GM18861 (cell line): ENCODE data around the gene TCF7L1.
"Not testable (repeated sequence)": the region's sequence is repeated elsewhere in the genome, so short reads cannot be mapped to it uniquely, and the experiment has no call there.

Experiments
- ATAC-seq: cut with Tn5 transposase; IDR thresholded peaks from one replicate; pipeline ENCODE4 v1.9.1; 2021; ENCODE audit not compliant: unreplicated experiment

TCF7L1 gene

DNA sequence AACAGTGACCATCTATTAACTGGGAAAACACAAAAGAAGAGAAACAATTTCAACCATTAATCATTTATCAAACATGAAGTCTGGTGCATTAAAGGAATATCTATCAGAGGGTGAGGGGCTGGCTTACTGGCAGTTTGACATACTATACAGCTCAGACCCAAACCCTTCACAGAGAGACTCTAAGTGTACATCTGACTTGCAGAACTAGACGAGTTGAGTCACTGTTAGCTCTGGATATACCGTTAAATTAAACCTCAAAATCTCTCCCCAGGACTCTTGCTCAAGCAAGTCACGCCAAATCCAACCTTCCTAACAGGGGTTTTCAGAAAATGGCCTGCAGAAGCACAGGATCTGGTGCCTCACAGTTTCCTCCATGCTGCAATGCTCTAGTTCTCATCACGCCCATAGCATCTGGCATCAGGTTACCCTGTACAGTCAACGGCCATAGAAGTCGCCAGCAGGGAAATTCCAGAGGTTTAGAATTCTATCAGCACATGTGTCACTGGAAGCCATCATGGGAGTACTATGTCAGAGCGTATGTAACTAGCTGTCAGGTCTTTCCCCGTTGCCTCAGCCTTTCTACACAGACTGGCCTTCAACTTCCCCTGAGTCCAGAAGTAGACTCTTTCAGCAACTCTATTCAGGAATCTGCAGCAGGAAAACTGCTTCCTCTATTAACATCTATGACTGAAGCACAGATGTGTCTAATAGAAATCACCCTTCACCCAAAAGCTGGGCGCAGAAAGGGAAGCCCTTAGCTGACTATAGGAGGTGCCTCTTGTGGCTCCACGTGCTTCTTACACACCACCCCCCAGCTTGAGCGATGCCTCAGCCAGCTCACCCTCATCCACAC lies 185.3 kb downstream of the TCF7L1 start:
- ATAC-seq: no peak

DNA sequence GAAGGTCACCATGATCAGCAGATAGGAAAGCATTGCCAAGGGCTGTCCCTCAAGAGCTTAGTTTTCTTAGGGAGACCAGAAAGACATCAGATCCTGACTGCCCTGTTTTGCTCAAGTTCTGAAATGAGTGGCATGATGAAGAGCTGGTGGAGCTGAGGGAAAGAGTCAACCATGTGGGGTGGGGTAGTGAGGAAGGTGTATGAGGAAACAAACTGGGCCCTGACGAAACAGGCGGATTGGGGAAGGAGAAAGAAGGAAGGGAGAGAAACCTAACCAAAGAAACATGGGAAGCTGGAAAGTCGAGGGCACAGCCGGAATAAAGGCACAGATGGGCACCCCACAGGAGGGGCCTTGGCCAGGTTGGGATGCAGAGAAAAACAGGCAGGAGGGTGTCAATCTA lies 186.6 kb downstream of the TCF7L1 start:
- no peak for ATAC-seq

DNA sequence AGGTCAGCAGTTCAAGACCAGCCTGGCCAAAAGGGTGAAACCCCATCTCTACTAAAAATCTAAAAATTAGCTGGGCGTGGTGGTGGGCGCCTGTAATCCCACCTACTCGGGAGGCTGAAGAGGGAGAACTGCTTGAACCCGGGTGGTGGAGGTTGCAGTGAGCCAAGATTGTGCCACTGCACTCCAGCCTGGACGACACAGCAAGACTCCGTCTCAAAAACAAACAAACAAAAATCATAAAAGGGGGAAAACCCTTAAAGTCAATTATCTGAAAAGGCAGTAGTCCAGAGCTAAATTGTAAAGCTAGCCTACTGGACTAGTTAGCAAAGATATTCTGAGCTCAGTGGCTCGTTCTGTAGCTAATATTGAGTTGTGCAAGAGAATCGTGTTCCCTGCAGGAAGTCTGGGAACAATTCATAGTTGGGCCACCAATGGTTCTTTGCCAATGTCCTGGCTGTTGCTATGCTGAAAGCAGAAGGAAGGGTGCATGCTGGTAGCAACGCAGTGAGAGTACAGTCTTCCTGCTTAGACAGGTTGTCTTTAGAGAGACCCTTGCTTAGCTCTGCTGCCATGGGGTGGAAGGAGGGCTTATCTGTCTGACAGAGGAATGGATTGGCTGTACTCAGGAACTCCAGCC lies 190.3 kb downstream of the TCF7L1 start:
- ATAC-seq: no peak

DNA sequence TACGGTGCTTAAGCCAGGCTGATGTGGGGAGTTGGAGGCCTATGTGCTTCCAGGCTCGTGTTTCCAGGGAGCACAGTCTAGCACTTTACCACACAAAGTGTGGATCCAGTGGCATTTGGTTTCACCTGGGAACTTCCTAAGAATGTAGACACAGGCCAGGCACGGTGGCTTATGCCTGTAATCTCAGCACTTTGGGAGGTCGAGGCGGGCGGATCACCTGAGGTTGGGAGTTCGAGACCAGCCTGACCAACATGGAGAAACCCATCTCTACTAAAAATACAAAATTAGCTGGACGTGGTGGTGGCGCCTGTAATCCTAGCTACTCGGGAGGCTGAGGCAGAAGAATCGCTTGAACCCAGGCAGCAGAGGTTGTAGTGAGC lies 190.8 kb downstream of the TCF7L1 start:
- ATAC-seq: not testable (repeated sequence)

DNA sequence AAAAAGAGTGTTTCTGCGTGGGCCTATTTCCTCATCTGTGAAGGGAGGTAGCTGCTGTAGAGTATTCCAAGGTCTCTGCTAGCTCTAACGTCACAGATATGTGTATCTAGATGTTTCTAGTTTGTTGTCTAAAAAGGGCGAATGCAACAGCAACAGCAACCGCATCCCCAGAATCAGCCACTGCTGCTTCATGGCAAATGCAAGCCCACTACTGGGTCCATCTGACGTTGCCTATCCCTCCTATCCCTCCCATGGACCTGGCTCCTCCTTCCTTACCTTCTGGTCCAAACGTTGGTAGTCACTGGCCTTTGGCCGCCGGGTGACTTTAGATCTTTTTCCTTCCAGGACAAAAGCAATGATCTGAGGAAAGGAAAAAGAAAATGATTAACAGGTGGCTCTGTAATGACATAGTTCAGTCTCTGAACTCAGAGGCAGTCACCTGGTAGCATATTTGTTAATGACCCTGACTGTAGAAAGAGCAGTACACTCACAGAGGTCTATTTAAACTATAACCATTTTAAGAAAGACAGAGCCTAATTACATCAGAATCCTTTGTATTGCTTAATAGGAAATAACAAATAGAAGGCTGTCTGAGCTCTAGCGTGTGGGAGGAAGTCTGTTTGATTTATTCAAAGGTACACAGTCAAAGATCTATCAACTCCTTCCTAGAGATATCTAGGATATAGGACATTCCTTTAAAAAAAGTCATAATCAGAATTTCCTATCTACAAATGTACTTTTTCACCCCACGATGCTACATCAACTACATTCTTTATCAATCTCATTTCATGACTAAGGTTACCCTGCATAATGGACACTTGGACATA lies 191.7 kb downstream of the TCF7L1 start:
- ATAC-seq: no peak

DNA sequence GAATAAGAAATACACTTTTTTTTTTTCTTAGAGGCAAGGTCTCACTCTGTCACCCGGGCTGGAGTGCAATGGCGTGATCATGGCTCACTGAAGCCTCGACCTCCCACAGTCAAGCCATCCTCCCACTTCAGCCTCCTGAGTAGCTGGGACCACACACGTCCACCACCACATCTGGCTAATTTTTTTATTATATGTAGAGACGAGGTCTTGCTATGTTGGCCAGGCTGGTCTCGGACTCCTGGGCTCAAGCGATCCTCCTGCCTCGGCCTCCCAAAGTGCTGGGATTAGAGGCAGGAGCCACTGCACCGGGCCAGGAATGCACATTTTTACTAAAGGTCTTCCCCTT lies 192.2 kb downstream of the TCF7L1 start:
- no peak for ATAC-seq

DNA sequence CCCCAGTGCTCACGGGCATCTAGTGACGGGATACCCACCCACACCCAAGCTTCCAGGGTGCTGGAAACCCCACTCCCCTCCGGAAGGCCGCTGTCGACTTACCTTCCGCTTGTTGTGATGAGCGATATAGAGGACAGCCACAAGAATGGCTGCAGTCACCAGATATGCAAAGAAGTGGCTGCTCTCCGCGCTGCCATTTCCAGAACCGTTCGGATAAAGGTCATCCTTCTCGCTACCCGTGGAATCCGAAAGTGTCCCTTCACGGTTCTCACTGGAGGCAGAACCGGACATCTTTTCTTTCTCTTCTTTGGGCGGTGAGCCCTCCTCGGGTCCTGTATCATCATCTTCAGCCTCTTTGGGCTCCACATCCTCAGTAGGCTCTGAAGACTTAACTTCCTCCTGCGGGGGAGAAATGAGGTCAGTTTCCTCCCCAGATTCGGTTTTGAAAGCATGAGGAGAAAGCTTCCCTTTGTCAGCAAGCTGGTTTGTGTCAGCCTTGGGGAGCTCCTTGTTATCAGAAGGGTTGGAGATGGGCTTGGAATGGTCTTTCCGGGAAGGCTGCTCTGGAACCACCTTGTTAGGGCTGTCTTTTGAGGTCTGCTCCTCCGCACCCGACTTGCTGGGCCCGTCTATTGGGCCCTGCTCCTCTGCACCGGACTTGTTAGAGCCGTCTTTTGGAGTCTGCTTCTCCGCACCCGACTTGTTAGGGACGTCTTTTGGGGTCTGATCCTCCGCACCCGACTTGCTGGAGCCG lies 193.4 kb downstream of the TCF7L1 start:
- no peak for ATAC-seq

DNA sequence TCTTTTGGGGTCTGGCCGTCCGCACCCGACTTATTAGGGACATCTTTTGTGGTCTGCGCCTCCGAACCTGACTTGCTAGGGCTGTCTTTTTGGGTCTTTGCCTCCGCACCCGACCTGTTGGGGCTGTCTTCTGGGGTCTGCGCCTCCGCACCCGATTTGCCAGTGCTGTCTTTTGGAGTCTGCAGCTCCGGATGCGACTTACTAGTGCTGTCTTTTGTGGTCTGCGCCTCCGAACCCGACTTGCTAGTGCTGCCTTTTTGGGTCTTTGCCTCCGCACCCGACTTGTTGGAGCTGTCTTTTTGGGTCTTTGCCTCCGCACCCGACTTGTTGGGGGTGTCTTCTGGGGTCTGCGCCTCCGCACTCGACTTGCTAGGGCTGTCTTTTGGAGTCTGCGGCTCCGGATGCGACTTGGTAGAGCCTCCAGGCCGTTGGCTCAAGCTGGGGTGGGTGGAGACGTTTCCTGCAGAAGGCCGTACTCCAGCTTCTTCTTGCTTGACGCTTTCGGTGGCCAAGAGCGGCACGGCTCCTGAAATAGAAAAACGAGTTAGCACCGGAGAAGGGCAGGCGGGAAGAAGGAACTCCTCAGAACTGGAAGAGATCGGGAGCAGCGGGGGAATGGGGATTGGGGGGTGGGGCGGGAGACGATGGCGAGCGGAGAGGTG lies 194.1 kb downstream of the TCF7L1 start:
- ATAC-seq: no peak

DNA sequence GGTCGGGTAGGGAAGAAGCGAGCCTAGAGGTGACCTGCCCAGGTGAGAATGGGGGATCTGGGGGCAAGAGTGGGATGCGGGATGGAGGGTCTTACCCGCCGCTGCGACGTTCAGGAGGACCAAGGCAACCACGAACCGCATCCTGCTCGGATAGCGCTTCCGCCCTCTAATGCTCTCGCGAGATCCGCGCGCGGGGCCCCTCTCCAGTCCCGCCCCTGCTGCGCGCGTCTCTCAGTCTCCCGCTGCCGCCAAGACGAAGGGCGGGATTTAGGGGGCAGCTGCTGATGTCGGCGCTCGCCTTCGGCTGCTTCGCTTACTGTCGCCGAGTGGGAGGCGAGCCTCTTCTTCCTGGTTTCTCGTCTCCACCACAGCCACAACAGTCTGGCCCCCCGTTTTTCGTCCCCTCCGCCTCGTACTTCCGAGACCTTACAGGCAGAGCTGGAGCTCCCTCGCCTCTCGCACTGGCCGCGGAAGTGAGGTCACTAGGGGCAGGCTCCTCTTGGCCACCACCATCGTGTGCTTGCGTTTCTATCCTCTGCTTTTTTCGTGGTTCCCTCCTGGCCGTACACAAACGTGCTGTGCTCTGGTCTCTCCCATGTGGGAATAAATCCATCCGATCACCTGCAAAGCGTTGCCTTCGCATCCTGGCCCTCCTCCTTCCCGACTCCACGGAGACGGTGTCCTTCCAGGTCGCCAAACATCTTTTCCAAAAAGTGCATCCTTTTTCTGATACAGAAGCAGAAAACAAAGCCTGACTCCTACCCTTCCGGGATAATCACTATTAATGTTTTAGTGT lies 194.8 kb downstream of the TCF7L1 start, which contains the start of gene TGOLN2:
TGOLN2 (minus strand) TSS at position 168 of the 796 bp plus-strand sequence; CDS start at position 141, 27 bp downstream.
- ATAC-seq: peak; percentile 76

DNA sequence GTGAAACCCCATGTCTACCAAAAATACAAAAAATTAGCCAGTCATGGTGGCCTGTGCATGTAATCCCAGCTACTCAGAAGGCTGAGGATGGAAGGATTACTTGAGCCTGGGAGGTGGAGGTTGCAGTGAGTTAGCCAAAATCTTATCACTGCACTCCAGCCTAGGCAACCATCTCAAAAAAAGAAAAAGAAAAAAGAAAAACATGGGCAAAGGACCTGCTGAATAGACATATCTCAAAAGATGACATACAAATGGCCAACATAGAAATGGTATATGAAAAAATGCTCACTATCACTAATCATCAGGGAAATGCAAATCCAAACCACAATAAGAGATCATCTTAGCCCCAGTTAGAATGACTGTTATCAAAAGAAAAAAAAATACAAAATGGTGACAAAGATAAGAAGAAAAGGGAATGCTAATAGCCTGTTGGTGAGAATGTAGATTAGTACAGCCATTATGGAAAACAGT lies 196.0 kb downstream of the TCF7L1 start:
- no peak for ATAC-seq

DNA sequence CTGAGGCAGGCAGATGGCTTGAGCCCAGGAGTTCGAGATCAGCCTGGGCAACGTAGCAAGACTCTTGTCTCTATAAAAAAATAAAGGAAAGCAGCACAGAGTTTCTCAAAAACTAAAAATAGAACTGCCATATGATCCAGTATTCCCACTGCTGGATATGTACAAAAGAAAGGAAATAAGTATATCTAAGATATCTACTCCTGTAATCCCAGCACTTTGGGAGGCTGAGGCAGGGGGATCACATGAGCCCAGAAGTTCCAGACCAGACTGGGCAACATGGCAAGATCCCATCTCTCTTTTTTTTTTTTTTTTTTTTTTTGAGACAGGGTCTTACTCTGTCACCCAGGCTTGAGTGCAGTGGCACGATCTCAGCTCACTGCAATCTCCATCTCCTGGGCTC lies 196.5 kb downstream of the TCF7L1 start:
- not testable (repeated sequence) for ATAC-seq

DNA sequence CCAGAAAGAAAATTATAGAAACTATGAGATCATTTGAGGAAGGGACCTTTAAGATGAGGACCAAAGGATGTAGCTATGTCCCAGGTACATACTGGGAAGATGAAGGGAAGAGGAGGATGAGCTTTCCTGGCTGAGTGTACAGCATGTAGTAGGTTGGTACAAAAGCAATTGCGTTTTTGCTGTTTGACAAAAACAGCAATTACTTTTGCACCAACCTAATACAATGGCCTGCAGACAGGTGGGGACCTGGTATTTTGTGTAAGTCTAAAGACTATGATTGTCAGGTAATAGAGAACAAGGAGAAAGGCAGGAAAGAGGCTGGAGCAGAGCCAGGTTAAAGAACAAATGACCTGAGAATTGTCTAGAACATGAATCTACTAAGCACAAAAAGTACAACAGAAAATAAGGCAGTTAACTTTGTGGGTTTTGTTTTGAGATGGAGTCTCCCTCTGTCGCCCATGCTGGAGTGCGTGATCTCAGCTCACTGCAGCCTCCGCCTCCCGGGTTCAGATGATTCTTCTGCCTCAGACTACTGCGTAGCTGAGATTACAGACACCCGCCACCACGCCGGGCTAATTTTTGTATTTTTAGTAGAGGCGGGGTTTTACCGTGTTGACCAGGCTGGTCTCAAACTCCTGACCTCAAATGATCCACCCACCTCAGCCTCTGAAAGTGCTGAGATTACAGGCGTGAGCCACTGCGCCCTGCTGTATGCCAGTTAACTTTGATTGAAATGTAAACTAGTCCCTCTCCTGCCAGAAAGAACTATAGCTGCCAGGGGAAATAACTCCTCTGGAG lies 197.8 kb downstream of the TCF7L1 start:
- ATAC-seq: no peak

DNA sequence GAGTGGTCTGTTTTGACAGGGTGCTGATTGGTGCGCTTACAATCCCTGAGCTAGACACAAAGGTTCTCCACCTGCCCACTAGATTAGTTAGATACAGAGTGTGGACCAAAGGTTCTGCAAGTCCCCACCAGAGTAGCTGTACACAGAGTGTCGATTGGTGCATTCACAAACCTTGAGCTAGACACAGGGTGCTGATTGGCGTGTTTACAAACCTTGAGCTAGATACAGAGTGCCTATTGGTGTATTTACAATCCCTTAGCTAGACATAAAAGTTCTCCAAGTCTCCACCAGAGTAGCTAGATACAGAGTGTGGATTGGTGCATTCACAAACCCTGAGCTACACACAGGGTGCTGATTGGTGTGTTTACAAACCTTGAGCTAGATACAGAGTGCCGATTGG lies 200.7 kb downstream of the TCF7L1 start:
- ATAC-seq: not testable (repeated sequence)

DNA sequence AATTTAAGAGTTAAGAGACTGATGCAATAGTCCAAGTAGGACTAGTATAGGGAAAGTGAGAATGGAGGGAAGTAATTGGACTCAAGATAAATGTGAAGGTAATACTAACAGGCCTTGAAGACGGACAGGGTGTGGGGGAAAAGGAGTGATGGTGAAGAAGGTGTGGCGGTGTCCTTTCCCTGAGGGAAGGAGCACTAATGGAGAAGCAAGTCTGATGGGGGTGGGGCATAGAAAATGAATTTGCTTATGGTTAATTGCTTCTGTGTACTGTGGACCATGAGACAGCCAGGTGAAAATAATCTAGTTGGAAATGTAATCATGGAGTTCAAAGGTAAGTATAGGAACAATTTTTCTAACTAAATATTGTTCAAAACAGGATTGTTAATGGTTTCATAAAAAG lies 201.7 kb downstream of the TCF7L1 start:
- no peak for ATAC-seq

DNA sequence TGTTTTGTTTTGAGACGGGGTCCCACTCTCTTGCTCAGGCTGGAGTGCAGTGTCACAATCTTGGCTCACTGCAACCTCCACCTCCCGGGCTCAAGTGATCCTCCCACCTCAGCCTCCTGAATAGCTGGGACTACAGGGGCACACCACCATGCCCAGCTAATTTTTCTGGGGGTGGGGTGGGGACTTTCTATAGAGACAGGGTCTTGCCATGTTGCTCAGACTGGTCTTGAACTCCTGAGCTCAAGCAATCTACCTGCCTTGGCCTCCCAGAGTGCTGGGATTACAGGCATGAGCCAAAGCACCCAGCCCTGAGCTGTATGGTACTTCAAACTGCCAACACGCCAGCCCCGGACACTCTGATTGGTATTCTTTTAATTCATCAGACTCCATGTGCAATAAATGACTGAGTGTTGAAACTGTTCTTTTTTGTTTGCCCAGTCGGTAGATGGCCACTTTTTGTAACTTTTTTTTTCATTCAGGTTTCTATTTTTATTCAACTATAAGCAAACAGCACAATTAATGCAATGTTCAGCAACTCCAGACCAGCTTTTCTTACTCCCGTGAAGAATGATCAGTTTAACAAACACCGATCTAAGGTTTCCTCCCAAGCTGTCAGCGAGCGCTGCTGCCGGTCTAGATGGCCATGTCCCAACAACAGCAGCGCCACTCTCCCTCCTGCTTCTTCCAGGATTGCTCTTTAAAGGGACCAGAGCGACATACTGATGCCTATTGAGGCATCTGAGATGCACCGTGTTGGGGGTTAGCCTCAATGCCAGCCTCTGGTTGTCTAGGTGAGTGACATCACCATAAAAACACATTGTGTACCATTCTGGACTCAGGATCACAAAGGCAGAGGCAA lies 207.1 kb downstream of the TCF7L1 start:
- no peak for ATAC-seq

DNA sequence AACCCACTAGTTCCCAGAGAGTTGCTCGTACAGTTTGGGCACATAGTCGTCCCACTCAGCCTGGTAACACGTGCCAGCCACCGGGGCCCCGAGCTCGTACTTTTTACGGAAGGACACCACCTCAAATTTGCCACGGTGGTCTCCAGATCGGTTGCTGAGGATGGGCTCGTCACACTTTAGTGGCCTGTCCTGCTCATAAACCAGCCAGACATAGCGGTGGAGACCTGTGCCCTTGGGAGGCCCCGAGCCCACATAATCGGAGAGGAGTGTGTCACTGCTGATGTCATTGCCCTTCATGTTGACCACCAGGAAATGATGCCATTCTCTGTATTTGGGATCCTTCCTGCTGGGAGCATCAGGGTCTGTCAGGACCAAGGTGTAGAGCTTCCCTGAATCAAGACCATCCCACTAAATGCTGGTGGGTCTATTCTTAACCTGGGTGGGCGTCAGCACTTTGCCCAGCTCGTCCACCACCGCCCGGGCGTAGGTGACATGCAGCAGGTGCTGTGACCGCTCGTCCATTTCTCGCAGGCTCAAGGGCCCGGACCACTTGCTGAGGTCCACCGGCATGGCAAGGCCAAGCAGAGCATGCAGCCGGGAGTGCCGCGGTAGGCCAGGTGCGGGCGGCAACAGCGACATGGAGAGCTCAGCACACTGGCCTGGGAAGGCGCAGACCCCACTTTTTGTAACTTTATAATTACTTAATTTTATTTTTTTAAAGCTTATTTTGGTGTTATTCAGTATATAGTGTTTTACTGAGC lies 208.3 kb downstream of the TCF7L1 start:
- ATAC-seq: no peak

DNA sequence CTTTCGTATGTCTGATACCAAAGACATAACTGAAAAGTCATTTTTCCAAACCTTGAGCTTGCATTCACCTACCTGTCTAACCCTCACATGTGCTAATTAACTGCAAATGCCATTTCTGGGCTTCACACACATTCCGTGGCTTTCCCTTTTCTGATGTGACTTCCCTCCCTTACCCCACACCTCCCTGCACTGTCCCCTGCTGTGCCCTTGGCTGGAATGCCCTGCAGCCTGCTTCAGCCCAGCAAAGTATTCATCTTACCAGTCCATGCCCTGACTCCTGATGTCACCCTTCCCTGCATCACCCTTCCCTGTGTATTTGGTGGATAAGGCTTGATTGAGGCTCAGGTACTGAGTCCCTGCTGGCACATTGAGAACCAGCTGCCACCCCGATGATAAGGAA lies 209.0 kb downstream of the TCF7L1 start:
- ATAC-seq: no peak
